ENCODE results near the gene ATP6V0E1.
A peak's percentile ranks its signal among the peaks of the same experiment; 100 is the strongest.

- peak in 1 of 6 experiments; percentile 2 for TF ChIP-seq CTCF (IDR thresholded peaks at IDR 0.05)
- peak in 1 of 2 donors; percentile 54 for TF ChIP-seq POLR2A (IDR thresholded peaks at IDR 0.05)
These were observed 37.1 kb downstream of the ATP6V0E1 start for GRCh38 chr5:173020643-173021042.
